ENCODE data around the gene PTDSS2.
"Not testable (repeated sequence)": the region's sequence is repeated elsewhere in the genome, so short reads cannot be mapped to it uniquely, and the experiment has no call there.

The PTDSS2 gene

GRCh38 chr11:429931-430456 lies 20.1 kb upstream of the PTDSS2 start:
- in situ Hi-C loops (cut with MboI; ENCODE audit: low sequenced_read_pairs), result no loop called here

- in situ Hi-C loops (cut with MboI; ENCODE audit: low sequenced_read_pairs), result no loop called here
Observed at GRCh38 chr11:431921-432320, 18.2 kb upstream of the PTDSS2 start.

GRCh38 chr11:432501-433100 lies 17.5 kb upstream of the PTDSS2 start:
- in situ Hi-C loops (cut with MboI; ENCODE audit: low sequenced_read_pairs), result no loop called here

- in situ Hi-C loops (cut with MboI; ENCODE audit: low sequenced_read_pairs), result no loop called here
Observed at GRCh38 chr11:433111-433510, 17.0 kb upstream of the PTDSS2 start.

- in situ Hi-C loops (cut with MboI; ENCODE audit: low sequenced_read_pairs), result no loop called here
Observed at GRCh38 chr11:433641-434040, 16.4 kb upstream of the PTDSS2 start.

- in situ Hi-C loops (cut with MboI; ENCODE audit: low sequenced_read_pairs), result no loop called here
Observed at GRCh38 chr11:434496-434895, 15.6 kb upstream of the PTDSS2 start.

- in situ Hi-C loops (cut with MboI; ENCODE audit: low sequenced_read_pairs), result not testable (repeated sequence)
Observed at GRCh38 chr11:434999-435740, 14.9 kb upstream of the PTDSS2 start.

- in situ Hi-C loops (cut with MboI; ENCODE audit: low sequenced_read_pairs), result no loop called here
Observed at GRCh38 chr11:437228-437870, 12.7 kb upstream of the PTDSS2 start.

GRCh38 chr11:438101-438844 lies 11.8 kb upstream of the PTDSS2 start:
- in situ Hi-C loops (cut with MboI; ENCODE audit: low sequenced_read_pairs), result no loop called here

- in situ Hi-C loops (cut with MboI; ENCODE audit: low sequenced_read_pairs), result no loop called here
Observed at GRCh38 chr11:439315-440064, 10.6 kb upstream of the PTDSS2 start.

- in situ Hi-C loops (cut with MboI; ENCODE audit: low sequenced_read_pairs), result no loop called here
Observed at GRCh38 chr11:440065-441042, 9.7 kb upstream of the PTDSS2 start.

- in situ Hi-C loops (cut with MboI; ENCODE audit: low sequenced_read_pairs), result no loop called here
Observed at GRCh38 chr11:441043-441417, 9.0 kb upstream of the PTDSS2 start.

GRCh38 chr11:441418-442274 lies 8.4 kb upstream of the PTDSS2 start, which contains the start of gene ANO9:
TSS of gene ANO9 (minus strand) at chr11:442011. CDS start at chr11:441926, 85 bp downstream.
- in situ Hi-C loops (cut with MboI; ENCODE audit: low sequenced_read_pairs), result no loop called here

- in situ Hi-C loops (cut with MboI; ENCODE audit: low sequenced_read_pairs), result no loop called here
Observed at GRCh38 chr11:442611-443081, 7.4 kb upstream of the PTDSS2 start.

- in situ Hi-C loops (cut with MboI; ENCODE audit: low sequenced_read_pairs), result no loop called here
Observed at GRCh38 chr11:443542-444199, 6.4 kb upstream of the PTDSS2 start.

GRCh38 chr11:444396-445144 lies 5.5 kb upstream of the PTDSS2 start:
- in situ Hi-C loops (cut with MboI; ENCODE audit: low sequenced_read_pairs), result no loop called here

Data from hTERT RPE-1 (cell line).